ENCODE data around the gene ABHD14A. TPM values are rescaled to one million over a fixed set of nuclear protein-coding genes. Genes with fewer than 3 reads are reported as not detected.
A peak's percentile ranks its signal among the peaks of the same experiment; 100 is the strongest.

ABHD14A gene
- total RNA-seq, 2 donors from 2014 or later: 55.3 to 58.5 TPM

- Histone ChIP-seq H3K36me3 (no peaks in the 10 kb centered on the region), H3K4me3 (no peak overlapping the region), H3K27me3 (replicated peaks; ENCODE audit: insufficient read depth) (no peaks in the 10 kb centered on the region), H3K9me3 (no peaks in the 10 kb centered on the region), H3K4me1 (replicated peaks) (no peaks in the 10 kb centered on the region), H3K27ac (no peak overlapping the region)
- no peak for TF ChIP-seq POLR2A (IDR thresholded peaks at IDR 0.05)
- TF ChIP-seq, protein P1, sequence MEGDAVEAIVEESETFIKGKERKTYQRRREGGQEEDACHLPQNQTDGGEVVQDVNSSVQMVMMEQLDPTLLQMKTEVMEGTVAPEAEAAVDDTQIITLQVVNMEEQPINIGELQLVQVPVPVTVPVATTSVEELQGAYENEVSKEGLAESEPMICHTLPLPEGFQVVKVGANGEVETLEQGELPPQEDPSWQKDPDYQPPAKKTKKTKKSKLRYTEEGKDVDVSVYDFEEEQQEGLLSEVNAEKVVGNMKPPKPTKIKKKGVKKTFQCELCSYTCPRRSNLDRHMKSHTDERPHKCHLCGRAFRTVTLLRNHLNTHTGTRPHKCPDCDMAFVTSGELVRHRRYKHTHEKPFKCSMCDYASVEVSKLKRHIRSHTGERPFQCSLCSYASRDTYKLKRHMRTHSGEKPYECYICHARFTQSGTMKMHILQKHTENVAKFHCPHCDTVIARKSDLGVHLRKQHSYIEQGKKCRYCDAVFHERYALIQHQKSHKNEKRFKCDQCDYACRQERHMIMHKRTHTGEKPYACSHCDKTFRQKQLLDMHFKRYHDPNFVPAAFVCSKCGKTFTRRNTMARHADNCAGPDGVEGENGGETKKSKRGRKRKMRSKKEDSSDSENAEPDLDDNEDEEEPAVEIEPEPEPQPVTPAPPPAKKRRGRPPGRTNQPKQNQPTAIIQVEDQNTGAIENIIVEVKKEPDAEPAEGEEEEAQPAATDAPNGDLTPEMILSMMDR (IDR thresholded peaks at IDR 0.05): no peak
- no peak for TF ChIP-seq POLR2AphosphoS5 (IDR thresholded peaks at IDR 0.05)
- 98% methylated on average over 6 of the region's 7 CpGs for WGBS
- no peak for DNase-seq (ENCODE audit: low spot score)
- intact Hi-C loops (cut with DNase I): no loop called here
Observed at GRCh38 chr3:52020796-52021195, 45.9 kb downstream of the ABHD14A start.

GRCh38 chr3:52021489-52022268 is 46.8 kb downstream of the ABHD14A start:
- no peak for DNase-seq (ENCODE audit: low spot score)
- H3K27me3 ChIP-seq (replicated peaks; ENCODE audit: insufficient read depth): no peaks in the 10 kb centered on the region
- H3K4me1 ChIP-seq (replicated peaks): no peaks in the 10 kb centered on the region
- 63% methylated on average over 10 of the region's 10 CpGs for WGBS
- TF ChIP-seq POLR2A (IDR thresholded peaks at IDR 0.05) (no peak), POLR2AphosphoS5 (IDR thresholded peaks at IDR 0.05) (no peak)
- TF ChIP-seq, protein P1 (IDR thresholded peaks at IDR 0.05): no peak
- H3K27ac ChIP-seq: peak overlapping the region in 1 of 2 donors; percentile 8
- no peak overlapping the region for H3K4me3 ChIP-seq
- H3K36me3 ChIP-seq: no peaks in the 10 kb centered on the region
- no peaks in the 10 kb centered on the region for H3K9me3 ChIP-seq
- intact Hi-C loops (cut with DNase I): no loop called here

DNA sequence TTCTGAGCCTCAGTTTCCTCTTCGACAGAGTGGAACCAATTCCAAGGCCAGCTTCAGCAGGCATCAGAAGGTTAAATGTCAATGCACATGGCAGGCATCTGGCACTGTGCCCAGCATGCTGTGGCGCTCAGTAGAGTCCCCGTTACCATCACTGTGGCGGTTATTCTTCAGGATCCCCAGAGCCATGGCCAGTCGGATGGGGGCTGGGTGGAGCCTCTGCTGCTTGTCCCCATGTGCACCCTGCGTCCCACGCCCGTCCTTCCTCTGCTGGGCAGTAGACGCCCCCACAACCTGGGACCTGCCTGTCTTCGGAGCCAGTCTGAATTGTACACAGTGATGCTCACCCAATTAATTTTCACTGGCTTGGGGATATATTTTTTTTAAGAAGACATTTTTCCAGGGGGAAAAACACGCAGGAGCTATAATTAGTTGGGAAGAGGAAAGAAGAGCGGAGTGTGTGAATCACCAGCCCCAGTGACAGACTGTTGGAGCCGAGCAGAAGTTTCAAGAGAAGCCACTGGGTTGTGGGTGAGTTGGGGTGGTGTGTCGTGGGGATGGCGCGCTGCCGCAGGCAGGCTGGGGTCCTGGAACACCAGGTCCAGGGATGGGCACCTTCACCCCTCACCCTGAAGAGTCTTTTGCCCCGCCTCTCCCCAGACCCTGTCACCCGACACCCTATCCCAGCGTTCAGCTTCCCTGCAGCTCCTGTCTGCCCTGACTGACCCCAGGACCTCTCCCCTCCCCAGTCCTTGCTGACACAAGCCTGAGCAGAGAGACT is 47.6 kb downstream of the ABHD14A start:
- H3K36me3 ChIP-seq: no peaks in the 10 kb centered on the region
- H3K27me3 ChIP-seq (replicated peaks; ENCODE audit: insufficient read depth): no peaks in the 10 kb centered on the region
- WGBS: 73% methylated on average over 20 of the region's 20 CpGs
- H3K4me1 ChIP-seq (replicated peaks): no peaks in the 10 kb centered on the region
- intact Hi-C loops (cut with DNase I): no loop called here
- no peak for DNase-seq (ENCODE audit: low spot score)
- H3K27ac ChIP-seq: peak overlapping the region in 1 of 2 donors; percentile 8
- H3K4me3 ChIP-seq: no peak overlapping the region
- no peaks in the 10 kb centered on the region for H3K9me3 ChIP-seq
- TF ChIP-seq POLR2AphosphoS5 (IDR thresholded peaks at IDR 0.05): no peak

GRCh38 chr3:52023101-52023770 is 48.4 kb downstream of the ABHD14A start:
- intact Hi-C loops (cut with DNase I): no loop called here
- 94% methylated on average over 3 of the region's 3 CpGs for WGBS
- Histone ChIP-seq H3K36me3 (no peaks in the 10 kb centered on the region), H3K27ac (no peak overlapping the region), H3K9me3 (no peaks in the 10 kb centered on the region), H3K27me3 (replicated peaks; ENCODE audit: insufficient read depth) (no peaks in the 10 kb centered on the region), H3K4me1 (replicated peaks) (no peaks in the 10 kb centered on the region), H3K4me3 (no peak overlapping the region)
- TF ChIP-seq POLR2AphosphoS5 (IDR thresholded peaks at IDR 0.05): no peak
- TF ChIP-seq, protein P1 (IDR thresholded peaks at IDR 0.05): no peak
- TF ChIP-seq POLR2A (IDR thresholded peaks at IDR 0.05): no peak
- DNase-seq (ENCODE audit: low spot score): no peak
